ENCODE data around the gene PPIH. TPM values are rescaled to one million over a fixed set of nuclear protein-coding genes. Genes with fewer than 3 reads are reported as not detected.

Gene PPIH
- total RNA-seq, 6 donors from 2014 or later: 18.2 to 50.3 (median 29.1) TPM

- Histone ChIP-seq H3K4me3 (no peak overlapping the region), H3K27me3 (no peaks in the 10 kb centered on the region), H3K9me3 (no peaks in the 10 kb centered on the region), H3K27ac (no peak overlapping the region), H3K36me3 (peaks cover 0 to 19% (median under 1%) of the 10 kb centered on the region in 4 donors), H3K4me1 (peaks cover 54 to 79% (median 58%) of the 10 kb centered on the region in 4 donors)
- no peak for DNase-seq
- no peak for ATAC-seq (ENCODE audit: low FRiP score in 2 of 2)
- TF ChIP-seq CTCF (IDR thresholded peaks at IDR 0.05): peak in 2 of 6 experiments; percentile 4 to 8
- TF ChIP-seq EP300 (IDR thresholded peaks at IDR 0.05): no peak
- WGBS, 2 donors: 87 to 88% methylated on average over 1 of the region's 1 CpG
Observed at GRCh38 chr1:42690477-42691156, 32.4 kb downstream of the PPIH start.

- no peaks in the 10 kb centered on the region for H3K9me3 ChIP-seq
- no peaks in the 10 kb centered on the region for H3K27me3 ChIP-seq
- H3K36me3 ChIP-seq: peaks cover 0 to 24% (median 3%) of the 10 kb centered on the region in 4 donors
- ATAC-seq (ENCODE audit: low FRiP score in 2 of 2): no peak
- TF ChIP-seq CTCF (IDR thresholded peaks at IDR 0.05) (no peak), POLR2AphosphoS5 (IDR thresholded peaks at IDR 0.05) (no peak), POLR2A (IDR thresholded peaks at IDR 0.05) (no peak), EP300 (IDR thresholded peaks at IDR 0.05) (no peak)
- no peak overlapping the region for H3K4me3 ChIP-seq
- H3K27ac ChIP-seq: no peak overlapping the region
- H3K4me1 ChIP-seq: peaks cover 50 to 74% (median 53%) of the 10 kb centered on the region in 4 donors
- DNase-seq: no peak
- 73 to 81% methylated on average over 4 of the region's 4 CpGs for WGBS, 2 donors
Observed at GRCh38 chr1:42691157-42691498, 32.9 kb downstream of the PPIH start.

- no peak for DNase-seq
- no peak for ATAC-seq (ENCODE audit: low FRiP score in 2 of 2)
- Histone ChIP-seq H3K4me1 (peaks cover 37 to 61% (median 42%) of the 10 kb centered on the region in 4 donors), H3K4me3 (no peak overlapping the region), H3K27me3 (no peaks in the 10 kb centered on the region), H3K36me3 (peaks cover 3 to 37% (median 15%) of the 10 kb centered on the region in 4 donors), H3K9me3 (no peaks in the 10 kb centered on the region), H3K27ac (peak overlapping the region in 2 of 4 donors; percentile 0 to 42)
- TF ChIP-seq POLR2A (IDR thresholded peaks at IDR 0.05) (no peak), CTCF (IDR thresholded peaks at IDR 0.05) (no peak), POLR2AphosphoS5 (IDR thresholded peaks at IDR 0.05) (no peak), EP300 (IDR thresholded peaks at IDR 0.05) (no peak)
- WGBS, 2 donors: 37 to 79% methylated on average over 5 of the region's 5 CpGs
Observed at GRCh38 chr1:42692461-42692860, 34.2 kb downstream of the PPIH start.

- Histone ChIP-seq H3K9me3 (no peaks in the 10 kb centered on the region), H3K36me3 (peaks cover 8 to 42% (median 19%) of the 10 kb centered on the region in 4 donors), H3K4me1 (peaks cover 35 to 56% (median 42%) of the 10 kb centered on the region in 4 donors), H3K4me3 (no peak overlapping the region), H3K27ac (peak overlapping the region in 1 of 4 donors; percentile 42), H3K27me3 (no peaks in the 10 kb centered on the region)
- WGBS, 2 donors: 67 to 82% methylated on average over 2 of the region's 2 CpGs
- DNase-seq (no peak), ATAC-seq (ENCODE audit: low FRiP score in 2 of 2) (peak in 1 of 2 donors; percentile 49)
- TF ChIP-seq EP300 (IDR thresholded peaks at IDR 0.05) (no peak), POLR2A (IDR thresholded peaks at IDR 0.05) (no peak), POLR2AphosphoS5 (IDR thresholded peaks at IDR 0.05) (no peak), CTCF (IDR thresholded peaks at IDR 0.05) (no peak)
Observed at GRCh38 chr1:42692911-42693310, 34.7 kb downstream of the PPIH start.
